Activated T-cell treated with anti-CD3 and anti-CD28 coated beads for 24 hours (primary cell): ENCODE results near the gene KCNK5.

Source experiments
- DNase-seq: peaks from one replicate; pipeline ENCODE4 v3.0.0-alpha.2; 2020; ENCODE audit warnings: low read depth

Gene KCNK5

GRCh38 chr6:39197922-39198500 lies 31.3 kb downstream of the KCNK5 start:
- no peak for DNase-seq

GRCh38 chr6:39197521-39197920 lies 31.8 kb downstream of the KCNK5 start:
- no peak for DNase-seq

- DNase-seq, result no peak
Observed at GRCh38 chr6:39196673-39197091, 32.6 kb downstream of the KCNK5 start.

GRCh38 chr6:39195792-39196385 lies 33.4 kb downstream of the KCNK5 start:
- DNase-seq, result no peak

GRCh38 chr6:39194466-39194865 lies 34.8 kb downstream of the KCNK5 start:
- no peak for DNase-seq

- DNase-seq, result no peak
Observed at GRCh38 chr6:39193201-39193791, 36.0 kb downstream of the KCNK5 start.

- no peak for DNase-seq
Observed at GRCh38 chr6:39192736-39193135, 36.5 kb downstream of the KCNK5 start.

- DNase-seq, result no peak
Observed at GRCh38 chr6:39191236-39191930, 37.9 kb downstream of the KCNK5 start.

- DNase-seq, result no peak
Observed at GRCh38 chr6:39190545-39191235, 38.6 kb downstream of the KCNK5 start.

- no peak for DNase-seq
Observed at GRCh38 chr6:39189915-39190544, 39.2 kb downstream of the KCNK5 start.

GRCh38 chr6:39189131-39189530 lies 40.1 kb downstream of the KCNK5 start:
- no peak for DNase-seq

- DNase-seq, result no peak
Observed at GRCh38 chr6:39188571-39188970, 40.7 kb downstream of the KCNK5 start.

- no peak for DNase-seq
Observed at GRCh38 chr6:39188098-39188450, 41.2 kb downstream of the KCNK5 start.

GRCh38 chr6:39184906-39185580 lies 44.2 kb downstream of the KCNK5 start:
- DNase-seq, result no peak

GRCh38 chr6:39182604-39183003 lies 46.7 kb downstream of the KCNK5 start:
- DNase-seq, result no peak

GRCh38 chr6:39181826-39182225 lies 47.4 kb downstream of the KCNK5 start:
- DNase-seq, result no peak

GRCh38 chr6:39181333-39181732 lies 47.9 kb downstream of the KCNK5 start:
- no peak for DNase-seq

- no peak for DNase-seq
Observed at GRCh38 chr6:39178804-39179203, 50.5 kb downstream of the KCNK5 start.

GRCh38 chr6:39178235-39178634 lies 51.0 kb downstream of the KCNK5 start:
- no peak for DNase-seq

GRCh38 chr6:39177130-39177529 lies 52.1 kb downstream of the KCNK5 start:
- no peak for DNase-seq

GRCh38 chr6:39173270-39173669 lies 56.0 kb downstream of the KCNK5 start:
- DNase-seq, result no peak

GRCh38 chr6:39172377-39172757 lies 56.9 kb downstream of the KCNK5 start:
- DNase-seq, result no peak
